ENCODE results near the gene TCERG1. TPM values are rescaled to one million over a fixed set of nuclear protein-coding genes. Genes with fewer than 3 reads are reported as not detected.
A peak's percentile ranks its signal among the peaks of the same experiment; 100 is the strongest.

Gene TCERG1
- total RNA-seq, 2 donors from 2014 or later = 108 to 144 TPM

DNA sequence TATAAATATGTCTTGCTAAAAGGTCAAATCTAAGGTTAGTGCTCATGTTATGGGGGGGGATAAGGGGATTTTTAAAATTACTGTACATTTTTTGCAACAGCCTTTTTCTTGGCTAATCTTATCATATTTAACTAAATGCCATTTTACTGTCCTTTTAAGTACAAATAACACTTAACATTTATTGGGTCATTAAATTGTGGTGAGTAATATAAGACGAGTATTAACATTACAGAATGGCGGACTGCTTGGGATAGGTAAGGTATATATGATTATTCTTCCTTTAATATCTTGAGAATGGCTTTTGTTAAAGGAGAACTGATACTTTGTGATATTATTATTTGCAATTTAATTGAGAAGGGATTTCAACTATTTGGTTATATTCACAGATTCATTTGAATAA lies 35.6 kb downstream of the TCERG1 start:
- 100% methylated on average over 1 to 2 of the region's 2 CpGs for WGBS, 2 experiments (ENCODE audit: insufficient coverage in 1 of 2, insufficient read length in 1 of 2)
- H3K4me1 ChIP-seq (ENCODE audit: control insufficient read depth, insufficient read depth, low read length) = no peaks in the 10 kb centered on the region
- peaks cover 96% of the 10 kb centered on the region for H3K36me3 ChIP-seq (ENCODE audit: control insufficient read depth, insufficient read depth, low read length)

DNA sequence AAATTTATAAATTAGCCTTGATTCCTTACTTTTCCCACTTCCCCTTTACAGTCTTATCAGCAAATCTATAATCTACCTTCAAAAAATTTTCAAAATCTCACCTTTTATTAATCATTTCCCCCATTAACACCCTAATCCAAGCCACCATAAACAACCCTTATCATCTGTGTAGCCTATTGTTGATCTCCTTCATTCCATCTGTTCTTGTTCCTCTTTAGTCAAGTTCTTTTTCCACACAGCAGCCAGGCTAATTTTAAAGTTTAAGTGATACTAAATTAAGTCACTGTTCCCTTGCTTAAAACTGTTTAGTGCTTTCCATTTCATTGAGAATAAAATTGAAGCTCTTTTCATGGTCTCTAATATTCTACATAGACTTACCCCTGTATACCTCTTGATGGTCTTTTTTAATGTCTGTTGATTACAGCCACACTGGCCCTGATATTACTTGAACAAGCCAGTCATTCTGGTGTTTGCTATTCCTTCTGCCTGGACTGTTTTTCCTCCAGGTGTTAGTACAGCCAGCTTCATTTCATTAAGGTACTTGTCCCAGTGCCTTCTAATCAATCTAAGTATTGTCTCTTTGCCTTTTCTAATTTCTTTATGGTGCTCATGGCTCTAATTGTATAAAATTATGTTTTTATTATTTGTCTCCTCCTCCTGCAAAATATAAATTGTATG lies 37.7 kb downstream of the TCERG1 start:
- H3K4me3 ChIP-seq (ENCODE audit: low read length) = no peak overlapping the region
- H3K9me3 Mint-ChIP-seq = no peaks in the 10 kb centered on the region
- H3K9me3 ChIP-seq (ENCODE audit: control insufficient read depth, low read length) = no peaks in the 10 kb centered on the region
- H3K4me3 Mint-ChIP-seq = no peak overlapping the region
- H3K36me3 ChIP-seq (ENCODE audit: control insufficient read depth, insufficient read depth, low read length) = peaks cover 97% of the 10 kb centered on the region
- no peaks in the 10 kb centered on the region for H3K27me3 ChIP-seq (ENCODE audit: control insufficient read depth, insufficient read depth, low read length, poor library complexity, severe bottlenecking)
- H3K4me1 ChIP-seq (ENCODE audit: control insufficient read depth, insufficient read depth, low read length) = no peaks in the 10 kb centered on the region
- TF ChIP-seq, protein P1, sequence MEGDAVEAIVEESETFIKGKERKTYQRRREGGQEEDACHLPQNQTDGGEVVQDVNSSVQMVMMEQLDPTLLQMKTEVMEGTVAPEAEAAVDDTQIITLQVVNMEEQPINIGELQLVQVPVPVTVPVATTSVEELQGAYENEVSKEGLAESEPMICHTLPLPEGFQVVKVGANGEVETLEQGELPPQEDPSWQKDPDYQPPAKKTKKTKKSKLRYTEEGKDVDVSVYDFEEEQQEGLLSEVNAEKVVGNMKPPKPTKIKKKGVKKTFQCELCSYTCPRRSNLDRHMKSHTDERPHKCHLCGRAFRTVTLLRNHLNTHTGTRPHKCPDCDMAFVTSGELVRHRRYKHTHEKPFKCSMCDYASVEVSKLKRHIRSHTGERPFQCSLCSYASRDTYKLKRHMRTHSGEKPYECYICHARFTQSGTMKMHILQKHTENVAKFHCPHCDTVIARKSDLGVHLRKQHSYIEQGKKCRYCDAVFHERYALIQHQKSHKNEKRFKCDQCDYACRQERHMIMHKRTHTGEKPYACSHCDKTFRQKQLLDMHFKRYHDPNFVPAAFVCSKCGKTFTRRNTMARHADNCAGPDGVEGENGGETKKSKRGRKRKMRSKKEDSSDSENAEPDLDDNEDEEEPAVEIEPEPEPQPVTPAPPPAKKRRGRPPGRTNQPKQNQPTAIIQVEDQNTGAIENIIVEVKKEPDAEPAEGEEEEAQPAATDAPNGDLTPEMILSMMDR (conservative IDR thresholded peaks at IDR 0.05) = no peak
- peaks cover 66% of the 10 kb centered on the region for H3K36me3 Mint-ChIP-seq (ENCODE audit: low read depth)
- H3K27me3 Mint-ChIP-seq (ENCODE audit: insufficient read depth) = no peaks in the 10 kb centered on the region
- peak overlapping the region; percentile 2 for H3K27ac Mint-ChIP-seq
- DNase-seq = no peak
- H3K4me1 Mint-ChIP-seq = peaks cover 4% of the 10 kb centered on the region
- H3K9ac ChIP-seq (ENCODE audit: extremely low read depth, low read length, poor library complexity, severe bottlenecking) = no peak overlapping the region
- no peak overlapping the region for H3K27ac ChIP-seq (ENCODE audit: low read depth, low read length)

More for the DNA sequence above, 35.6 kb downstream of the TCERG1 start:
- TF ChIP-seq, protein P1 (conservative IDR thresholded peaks at IDR 0.05) = no peak
- no peak overlapping the region for H3K27ac ChIP-seq (ENCODE audit: low read depth, low read length)
- no peak overlapping the region for H3K4me3 ChIP-seq (ENCODE audit: low read length)
- no peaks in the 10 kb centered on the region for H3K9me3 ChIP-seq (ENCODE audit: control insufficient read depth, low read length)
- Mint-ChIP-seq H3K36me3 (ENCODE audit: low read depth) (peaks cover 53% of the 10 kb centered on the region), H3K27ac (no peak overlapping the region), H3K4me1 (peaks cover 4% of the 10 kb centered on the region), H3K27me3 (ENCODE audit: insufficient read depth) (no peaks in the 10 kb centered on the region), H3K9me3 (no peaks in the 10 kb centered on the region), H3K4me3 (no peak overlapping the region)
- H3K9ac ChIP-seq (ENCODE audit: extremely low read depth, low read length, poor library complexity, severe bottlenecking) = no peak overlapping the region
- DNase-seq = no peak
- no peaks in the 10 kb centered on the region for H3K27me3 ChIP-seq (ENCODE audit: control insufficient read depth, insufficient read depth, low read length, poor library complexity, severe bottlenecking)

GRCh38 chr5:146490089-146490843 lies 43.1 kb downstream of the TCERG1 start:
- TF ChIP-seq, protein P1 (conservative IDR thresholded peaks at IDR 0.05) = no peak
- H3K27ac ChIP-seq (ENCODE audit: low read depth, low read length) = no peak overlapping the region
- no peaks in the 10 kb centered on the region for H3K9me3 ChIP-seq (ENCODE audit: control insufficient read depth, low read length)
- no peak overlapping the region for H3K4me3 ChIP-seq (ENCODE audit: low read length)
- Mint-ChIP-seq H3K9me3 (no peaks in the 10 kb centered on the region), H3K36me3 (ENCODE audit: low read depth) (peaks cover 59% of the 10 kb centered on the region), H3K4me1 (no peaks in the 10 kb centered on the region), H3K27me3 (ENCODE audit: insufficient read depth) (no peaks in the 10 kb centered on the region), H3K4me3 (no peak overlapping the region), H3K27ac (peak overlapping the region; percentile 19)
- peaks cover 85% of the 10 kb centered on the region for H3K36me3 ChIP-seq (ENCODE audit: control insufficient read depth, insufficient read depth, low read length)
- H3K27me3 ChIP-seq (ENCODE audit: control insufficient read depth, insufficient read depth, low read length, poor library complexity, severe bottlenecking) = no peaks in the 10 kb centered on the region
- no peaks in the 10 kb centered on the region for H3K4me1 ChIP-seq (ENCODE audit: control insufficient read depth, insufficient read depth, low read length)
- 85 to 93% methylated on average over 3 of the region's 3 CpGs for WGBS, 2 experiments (ENCODE audit: insufficient coverage in 1 of 2, insufficient read length in 1 of 2)
- no peak for DNase-seq
- no peak overlapping the region for H3K9ac ChIP-seq (ENCODE audit: extremely low read depth, low read length, poor library complexity, severe bottlenecking)
